Endothelial cell of umbilical vein (primary cell): Measurements from ENCODE around the gene PNKD. TPM values are rescaled to one million over a fixed set of nuclear protein-coding genes. Genes with fewer than 3 reads are reported as not detected.

Source experiments
- BruUV-seq: library from RNA; stranded (reverse); fragments of 400-500 nt; replicated peaks from 2 replicates; lab custom pipeline; 2021; lab: Mats Ljungman, UMichigan
- CTCF ChIA-PET: fragments of 300-600, 350-600 bp; sonication (Branson Sonifier 250); formaldehyde crosslinking; loops from one replicate; lab custom pipeline; 2021; ENCODE audit warnings: antibody characterized with exemption, inconsistent platforms; lab: Charles Lee
- POLR2A ChIA-PET: fragments of 300-600, 350-600 bp; sonication (Branson Sonifier 250); formaldehyde crosslinking; loops from one replicate; lab custom pipeline; 2021; ENCODE audit warnings: antibody characterized with exemption, inconsistent platforms; lab: Charles Lee
- DNase-seq: peaks from one replicate; pipeline ENCODE4 v3.0.0-alpha.2; 2011; ENCODE audit warnings: low read depth, low spot score
- FAIRE-seq: peaks from 2 replicates; lab custom pipeline; 2011; peaks lifted over from hg19 to GRCh38; lab: Jason Lieb, UNC
- H2AFZ ChIP-seq: 2 replicates; pipeline ENCODE4 v1.6.0; 2012; ENCODE audit warnings: low read depth, low read length, control low read depth, inconsistent platforms
- H3K27ac ChIP-seq: 2 replicates; pipeline ENCODE4 v1.5.1; 2011; ENCODE audit warnings: low read depth, mild to moderate bottlenecking, control low read depth, low read length, moderate library complexity; ENCODE audit not compliant: insufficient read depth
- H3K27me3 ChIP-seq, 2 experiments: 2 replicates each; pipeline versions ENCODE4 v1.6.0 to v1.6.1; 2011; ENCODE audit warnings: low read length in 2 of 2, mixed read lengths in 1 of 2; ENCODE audit not compliant: control insufficient read depth in 2 of 2, insufficient read depth in 2 of 2
- H3K36me3 ChIP-seq, 2 experiments: 2 replicates in 1 of 2; 3 replicates in 1 of 2; pipeline ENCODE4 v1.5.1; 2011; ENCODE audit warnings: low read length in 2 of 2, mild to moderate bottlenecking in 1 of 2, moderate library complexity in 1 of 2; ENCODE audit not compliant: control insufficient read depth in 2 of 2, insufficient read depth in 2 of 2; ENCODE audit errors: extremely low read depth in 1 of 2
- H3K4me1 ChIP-seq: 3 replicates; pipeline ENCODE4 v1.5.1; 2011; ENCODE audit warnings: mild to moderate bottlenecking, low read length; ENCODE audit not compliant: control insufficient read depth, insufficient read depth; ENCODE audit errors: extremely low read depth
- H3K4me2 ChIP-seq: 2 replicates; pipeline ENCODE4 v1.6.1; 2011; ENCODE audit warnings: low read length, control low read depth, mixed read lengths; ENCODE audit not compliant: insufficient read depth
- H3K4me3 ChIP-seq, 3 experiments: fragments of 200-600 bp in 1 of 3; sonication (generic), shearing (Covaris generic) in 1 of 3; replicated peaks in 1 of 3; 2 replicates each; pipeline ENCODE4 v1.5.1; 2011 to 2016; ENCODE audit warnings: control low read depth in 3 of 3, low read length in 3 of 3, mild to moderate bottlenecking in 2 of 3, inconsistent platforms in 1 of 3, low read depth in 1 of 3, moderate library complexity in 1 of 3; ENCODE audit not compliant: insufficient read depth in 1 of 3
- H3K79me2 ChIP-seq: 2 replicates; pipeline ENCODE4 v1.6.0; 2012; ENCODE audit warnings: low read length, inconsistent platforms; ENCODE audit not compliant: control insufficient read depth, insufficient read depth
- H3K9ac ChIP-seq: replicated peaks from 2 replicates; pipeline ENCODE3; 2011; ENCODE audit warnings: low read length, control low read depth; ENCODE audit not compliant: insufficient read depth; ENCODE audit errors: extremely low read depth
- H3K9me1 ChIP-seq: replicated peaks from 3 replicates; pipeline ENCODE4 v1.6.0; 2011; ENCODE audit warnings: mild to moderate bottlenecking, low read length; ENCODE audit not compliant: control insufficient read depth, insufficient read depth; ENCODE audit errors: extremely low read depth
- H3K9me3 ChIP-seq: replicated peaks from 2 replicates; pipeline ENCODE4 v1.5.1; 2012; ENCODE audit warnings: low read length, inconsistent platforms; ENCODE audit not compliant: control insufficient read depth, insufficient read depth
- H4K20me1 ChIP-seq: replicated peaks from 2 replicates; pipeline ENCODE3; 2011; ENCODE audit warnings: mild to moderate bottlenecking, low read length; ENCODE audit not compliant: control insufficient read depth, insufficient read depth; ENCODE audit errors: extremely low read depth
- CTCF ChIP-seq, 2 donors: IDR thresholded peaks; 1 replicate in 1 of 2; 2 replicates in 1 of 2; pipeline ENCODE4 v1.5.1; 2011; ENCODE audit warnings: low read length in 2 of 2, mild to moderate bottlenecking in 2 of 2, moderate library complexity in 2 of 2, control low read depth in 1 of 2, inconsistent platforms in 1 of 2, low read depth in 1 of 2; ENCODE audit not compliant: insufficient read depth in 1 of 2; ENCODE audit errors: extremely low read depth in 1 of 2
- EZH2 ChIP-seq: IDR thresholded peaks from 2 replicates; pipeline ENCODE4 v1.6.1; 2012; ENCODE audit warnings: borderline replicate concordance, low read depth, mild to moderate bottlenecking, moderate library complexity, low read length, inconsistent platforms; ENCODE audit not compliant: severe bottlenecking
- FOS ChIP-seq: IDR thresholded peaks from 2 replicates; pipeline ENCODE4 v1.6.1; 2011; ENCODE audit warnings: mild to moderate bottlenecking, low read length, moderate library complexity, borderline replicate concordance; ENCODE audit not compliant: insufficient read depth
- GATA2 ChIP-seq: IDR thresholded peaks from 2 replicates; pipeline ENCODE4 v1.7.0; 2011; ENCODE audit warnings: low read depth, mild to moderate bottlenecking, moderate library complexity, mixed read lengths, low read length; ENCODE audit not compliant: insufficient read length, insufficient read depth
- JUN ChIP-seq: IDR thresholded peaks from 2 replicates; pipeline ENCODE4 v1.6.1; 2011; ENCODE audit warnings: borderline replicate concordance, low read depth; ENCODE audit not compliant: insufficient read length, insufficient read depth
- MAX ChIP-seq: IDR thresholded peaks from 2 replicates; pipeline ENCODE4 v1.6.1; 2011; ENCODE audit not compliant: insufficient read depth, insufficient read length
- MYC ChIP-seq: IDR thresholded peaks from one replicate; pipeline ENCODE4 v1.6.1; 2011; ENCODE audit warnings: mild to moderate bottlenecking, low read depth, low read length
- POLR2A ChIP-seq: IDR thresholded peaks from 2 replicates; pipeline ENCODE4 v1.6.1; 2012; ENCODE audit warnings: low read depth, mild to moderate bottlenecking, control low read depth, low read length
- POLR2AphosphoS5 ChIP-seq: IDR thresholded peaks from 2 replicates; pipeline ENCODE4 v1.6.1; 2012; ENCODE audit warnings: low read depth, mild to moderate bottlenecking, control low read depth, low read length, moderate library complexity; ENCODE audit not compliant: insufficient read depth
- dilution Hi-C: fragments of 300-500 bp; cut with MboI; formaldehyde crosslinking; loops from one replicate; pipeline ENCODE4 v1.15.0; 2019; ENCODE audit warnings: low sequenced_read_pairs; ENCODE audit not compliant: extremely low pct_ligation_motif_present
- intact Hi-C: fragments of 100-400 bp; cut with micrococcal nuclease; formaldehyde crosslinking; loops from one replicate; pipeline ENCODE4 v1.10.0; 2022
- polyA plus RNA-seq, 4 experiments: library from polyadenylated mRNA; depleted of rRNA in 3 of 4; stranded (reverse) in 3 of 4; unstranded in 1 of 4; fragments of >200 nt; gene quantifications; 2 replicates each; pipeline versions ENCODE4 v1.2.1 to v1.2.3, GENCODE V29; 2011 to 2012; ENCODE audit warnings: missing spikeins in 1 of 4
- total RNA-seq: library from RNA; stranded (reverse); gene quantifications from 2 replicates; pipeline ENCODE4 v1.2.3, GENCODE V29; 2021

Gene PNKD
- total and polyA plus RNA-seq, 2 donors (not counting 3 experiments of a cell fraction or from before 2014, with no cell fraction given) = 56.1 to 88.3 TPM

DNA sequence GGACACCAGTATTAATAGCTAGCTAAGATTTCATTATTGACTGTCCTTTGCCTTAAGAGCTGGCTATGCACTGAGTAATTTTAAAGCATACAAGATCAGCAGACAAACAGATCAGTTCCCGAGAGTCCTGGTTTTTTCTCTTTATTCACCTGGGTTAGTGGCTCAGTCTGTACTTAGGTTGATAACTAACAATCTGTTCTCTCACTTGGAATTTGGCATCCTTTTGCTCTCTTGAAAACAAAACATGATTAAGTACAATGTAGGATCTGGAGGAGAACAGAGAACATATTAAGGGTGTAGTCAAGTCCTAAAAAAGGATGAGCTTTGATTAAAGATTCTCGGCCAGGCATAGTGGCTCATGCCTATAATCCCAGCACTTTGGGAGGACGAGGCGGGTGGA is 36.8 kb upstream of the PNKD start:
- ChIA-PET POLR2A (no interaction called here), CTCF (no interaction called here)
- Histone ChIP-seq H3K4me2 (no peak overlapping the region), H3K27me3 (no peaks in the 10 kb centered on the region), H2AFZ (no peak overlapping the region), H3K4me1 (peaks cover 22% of the 10 kb centered on the region), H3K9me1 (no peaks in the 10 kb centered on the region), H3K9ac (no peak overlapping the region), H3K79me2 (peaks cover 44% of the 10 kb centered on the region), H3K36me3 (peaks cover 34 to 35% of the 10 kb centered on the region in 2 experiments), H4K20me1 (no peaks in the 10 kb centered on the region), H3K9me3 (no peaks in the 10 kb centered on the region), H3K27ac (no peak overlapping the region), H3K4me3 (no peak overlapping the region)
- TF ChIP-seq MAX = no peak
- no peak for TF ChIP-seq FOS
- no peak for TF ChIP-seq POLR2AphosphoS5
- TF ChIP-seq JUN = no peak
- TF ChIP-seq MYC = no peak
- no peak for TF ChIP-seq EZH2
- TF ChIP-seq GATA2 = no peak
- intact Hi-C loops = no loop called here
- FAIRE-seq (no peak), DNase-seq (no peak)
- dilution Hi-C loops = no loop called here
- no TSS peak for BruUV-seq

- Histone ChIP-seq H3K9me1 (no peaks in the 10 kb centered on the region), H3K27ac (no peak overlapping the region), H3K4me3 (no peak overlapping the region), H3K9ac (no peak overlapping the region), H4K20me1 (no peaks in the 10 kb centered on the region), H3K36me3 (peaks cover 41% of the 10 kb centered on the region in 2 experiments), H3K79me2 (peaks cover 48% of the 10 kb centered on the region), H3K4me2 (no peak overlapping the region), H3K9me3 (no peaks in the 10 kb centered on the region), H3K27me3 (no peaks in the 10 kb centered on the region), H3K4me1 (peaks cover 13% of the 10 kb centered on the region), H2AFZ (no peak overlapping the region)
- FAIRE-seq (no peak), DNase-seq (no peak)
- BruUV-seq = no TSS peak
- POLR2A ChIA-PET = no interaction called here
- dilution Hi-C loops (no loop called here), intact Hi-C loops (no loop called here)
- TF ChIP-seq MAX (no peak), CTCF (IDR thresholded peaks at IDR 0.05; ENCODE audit: extremely low read depth in 1 of 2, insufficient read depth in 1 of 2, low read depth in 1 of 2, low read length in 2 of 2) (no peak), POLR2A (no peak), EZH2 (no peak), FOS (no peak), JUN (no peak), GATA2 (no peak), POLR2AphosphoS5 (no peak), MYC (no peak)
- CTCF ChIA-PET = no interaction called here
These were observed 35.8 kb upstream of the PNKD start for GRCh38 chr2:218234521-218234920.
